Coronary artery (tissue), 2 donors: Measurements from ENCODE around the gene NRIP1.

ENCODE experiments used
- DNase-seq: peaks from one replicate; pipeline ENCODE4 v3.0.0-alpha.2; 2017; ENCODE audit warnings: low spot score
- H3K27ac ChIP-seq, 2 donors: fragments of 200-600 bp; sonication (generic); one replicate each; pipeline ENCODE4 v1.5.1; 2016 to 2019
- H3K4me3 ChIP-seq: fragments of 200-600 bp; sonication (generic); 2 replicates; pipeline ENCODE4 v1.5.1; 2016; ENCODE audit warnings: mild to moderate bottlenecking, moderate library complexity
- CTCF ChIP-seq: fragments of 200-600 bp; sonication (generic); IDR thresholded peaks from one replicate; pipeline ENCODE4 v1.5.1; 2019; ENCODE audit warnings: antibody characterized with exemption

The NRIP1 gene

DNA sequence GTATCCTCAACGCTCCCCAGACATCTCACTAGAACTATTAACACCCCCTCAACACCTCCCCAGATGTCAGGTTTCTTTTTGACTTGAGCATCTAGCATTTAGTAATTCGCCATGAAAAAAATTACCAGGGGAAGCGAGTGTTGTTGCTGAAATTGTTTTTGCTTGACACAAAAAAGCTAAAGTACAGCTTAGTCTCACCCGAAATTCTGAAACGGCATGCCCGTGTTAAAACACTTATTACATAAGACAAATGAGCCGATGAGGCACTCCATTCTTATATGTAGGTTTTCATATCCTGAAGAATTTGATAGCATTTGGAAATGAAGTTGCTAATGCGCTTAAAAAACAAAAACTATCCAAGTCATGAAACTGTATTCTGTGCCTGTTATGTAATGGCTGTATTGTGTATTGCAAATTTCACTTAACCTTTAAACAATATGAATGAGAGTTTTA, 1.3 kb upstream of the NRIP1 start:
- no peak for TF ChIP-seq CTCF
- H3K27ac ChIP-seq = peak overlapping the region; percentile 97 to 98
- no peak for DNase-seq
- peak overlapping the region; percentile 86 for H3K4me3 ChIP-seq

- Histone ChIP-seq H3K4me3 (peak overlapping the region; percentile 86), H3K27ac (peak overlapping the region; percentile 97 to 98)
- no peak for TF ChIP-seq CTCF
- peak; percentile 93 for DNase-seq
Measured at GRCh38 chr21:15065392-15066122, 757 bp upstream of the NRIP1 start.

DNA sequence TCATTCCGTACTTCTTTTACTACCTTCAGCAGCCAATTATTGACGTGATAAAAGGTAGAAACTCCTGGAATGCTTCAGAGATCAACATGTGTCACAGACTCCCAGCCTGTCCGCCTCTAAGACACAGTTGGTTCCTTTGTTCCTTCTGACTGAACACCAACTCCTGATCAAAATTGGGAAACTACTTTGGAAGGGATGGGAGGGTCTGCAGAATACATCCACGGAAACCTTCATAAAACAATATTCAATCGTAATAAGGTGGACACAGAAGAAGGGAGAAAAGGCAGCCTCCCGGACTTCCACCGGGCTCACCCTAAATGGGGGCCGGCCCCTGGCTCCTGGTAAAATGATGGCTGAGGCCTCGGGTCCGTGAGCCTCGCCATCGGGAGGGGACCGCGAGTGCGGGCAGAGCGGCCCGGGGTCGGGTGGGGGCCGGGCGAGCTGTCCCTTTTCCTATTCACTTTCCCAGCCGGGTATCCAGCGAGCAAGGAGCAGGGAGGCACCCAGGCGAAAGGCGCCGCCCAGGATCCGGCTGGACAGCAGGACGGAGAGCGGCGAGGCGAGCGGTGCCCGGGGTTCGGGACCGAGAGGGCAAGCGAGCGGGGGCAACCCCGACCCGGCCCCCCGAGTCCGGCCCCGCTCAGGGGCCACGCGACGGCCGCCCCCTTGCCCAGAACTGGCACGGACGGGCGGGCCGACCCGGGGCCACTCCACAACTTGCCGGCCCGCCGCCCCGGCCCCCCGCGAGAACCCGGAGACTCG, 805 bp downstream of the NRIP1 start:
- peak overlapping the region; percentile 86 for H3K4me3 ChIP-seq
- TF ChIP-seq CTCF = no peak
- DNase-seq = peak; percentile 81
- peak overlapping the region; percentile 97 to 98 for H3K27ac ChIP-seq

- TF ChIP-seq CTCF = no peak
- peak overlapping the region in 1 of 2 donors; percentile 98 for H3K27ac ChIP-seq
- no peak for DNase-seq
Measured at GRCh38 chr21:15063081-15063813, 1.6 kb downstream of the NRIP1 start.

DNA sequence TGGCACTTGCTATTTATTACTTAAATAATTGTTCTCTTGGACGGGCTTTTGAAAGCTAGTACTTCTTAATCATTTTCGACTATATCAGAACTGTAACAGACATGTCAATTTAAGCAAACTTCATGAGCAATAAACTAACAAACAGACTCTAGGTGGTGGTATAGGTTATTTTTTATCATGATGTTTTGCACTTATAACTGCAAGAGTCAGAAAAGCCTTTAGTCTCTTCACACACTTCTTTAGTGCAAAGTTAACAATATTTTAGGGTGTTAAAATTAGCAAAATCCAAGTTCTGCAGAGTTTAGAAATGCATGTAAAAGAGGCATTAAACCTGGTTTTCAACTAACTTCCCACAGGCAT, 2.2 kb downstream of the NRIP1 start:
- DNase-seq = no peak
- Histone ChIP-seq H3K4me3 (peak overlapping the region; percentile 86), H3K27ac (no peak overlapping the region)
- no peak for TF ChIP-seq CTCF

More at GRCh38 chr21:15063081-15063813, 1.6 kb downstream of the NRIP1 start:
- H3K4me3 ChIP-seq = peak overlapping the region; percentile 86

DNA sequence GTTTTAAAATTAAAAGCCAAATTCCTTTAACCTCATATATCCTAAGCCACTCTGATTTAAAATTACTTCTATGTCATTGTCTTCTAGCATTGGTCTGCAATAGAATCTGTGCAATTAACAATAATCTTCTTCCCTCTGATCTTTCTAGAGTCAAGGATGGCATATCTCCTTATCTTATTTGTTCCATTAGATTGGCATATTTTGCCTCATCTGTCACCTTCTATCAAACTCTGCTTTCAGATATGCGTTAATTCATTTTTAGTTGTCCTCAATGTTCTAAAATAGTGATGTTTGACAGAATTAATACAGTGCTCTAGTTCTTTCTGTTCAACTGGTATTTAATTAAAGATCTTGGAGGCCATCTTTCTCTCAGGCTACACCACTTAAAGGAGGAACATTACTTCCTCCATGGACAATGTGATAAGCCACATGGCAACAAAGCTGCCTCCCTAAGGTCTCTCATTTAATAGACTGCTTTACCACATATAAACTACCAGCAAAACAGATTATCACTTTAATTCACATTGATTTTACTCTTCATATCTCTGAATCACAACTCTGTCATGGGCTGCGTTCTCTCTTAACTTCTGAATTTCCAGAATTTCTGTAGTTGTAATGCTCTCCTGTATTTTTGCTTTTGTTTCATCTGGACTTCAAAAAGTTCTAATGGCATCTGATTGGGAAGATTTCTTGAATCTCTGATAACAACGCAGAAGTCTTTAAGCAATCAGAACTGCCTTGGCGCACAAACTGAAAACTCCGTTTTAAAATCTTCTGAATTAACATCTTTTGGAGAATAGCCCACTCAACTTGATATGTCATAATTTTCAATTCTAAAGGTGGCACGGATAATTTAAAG, 2.8 kb downstream of the NRIP1 start:
- H3K27ac ChIP-seq = no peak overlapping the region
- no peak for DNase-seq
- TF ChIP-seq CTCF = no peak
- H3K4me3 ChIP-seq = peak overlapping the region; percentile 86
